Measurements from ENCODE around the gene SCNN1A. TPM values are rescaled to one million over a fixed set of nuclear protein-coding genes. Genes with fewer than 3 reads are reported as not detected.

Gene SCNN1A
- total RNA-seq, 2 experiments from 2014 or later = 2.3 to 3.8 TPM

- CTCF ChIA-PET = no interaction called here
- H3K27me3 Mint-ChIP-seq = no peaks in the 10 kb centered on the region
- no peak for DNase-seq
- H3K9me3 Mint-ChIP-seq = no peaks in the 10 kb centered on the region
- peaks cover 28% of the 10 kb centered on the region for H3K4me1 Mint-ChIP-seq (ENCODE audit: low read depth)
- intact Hi-C loops (cut with micrococcal nuclease) = no loop called here
- ATAC-seq = no peak
- no peaks in the 10 kb centered on the region for H3K36me3 Mint-ChIP-seq (ENCODE audit: low read depth)
- POLR2A ChIA-PET = interaction anchor here (0.7 to 1.3 kb wide), 3 partner anchors 57 to 149 kb away, joined by 3 to 4 read pairs (median 3); no protein-coding TSS in a partner anchor
- H3K27ac Mint-ChIP-seq = no peak overlapping the region
- no peak for TF ChIP-seq CTCF (IDR thresholded peaks at IDR 0.05)
- H3K4me3 Mint-ChIP-seq = no peak overlapping the region
Observed at GRCh38 chr12:6316921-6317692, 58.3 kb downstream of the SCNN1A start.

GRCh38 chr12:6315704-6316597 is 59.4 kb downstream of the SCNN1A start:
- no peaks in the 10 kb centered on the region for H3K27me3 Mint-ChIP-seq
- no peak for ATAC-seq
- H3K4me3 Mint-ChIP-seq = no peak overlapping the region
- ChIA-PET CTCF (interaction anchor here (1.1 to 1.3 kb wide), 2 partner anchors 10 to 24 kb away, joined by 4 read pairs; no protein-coding TSS in a partner anchor), POLR2A (interaction anchor here (1.0 kb wide), 1 partner anchor 106 kb away, joined by 3 read pairs; no protein-coding TSS in a partner anchor)
- H3K4me1 Mint-ChIP-seq (ENCODE audit: low read depth) = peaks cover 24% of the 10 kb centered on the region
- H3K27ac Mint-ChIP-seq = no peak overlapping the region
- intact Hi-C loops (cut with micrococcal nuclease) = no loop called here
- DNase-seq = no peak
- no peak for TF ChIP-seq CTCF (IDR thresholded peaks at IDR 0.05)
- H3K36me3 Mint-ChIP-seq (ENCODE audit: low read depth) = no peaks in the 10 kb centered on the region
- no peaks in the 10 kb centered on the region for H3K9me3 Mint-ChIP-seq

GRCh38 chr12:6315184-6315583 is 60.2 kb downstream of the SCNN1A start:
- intact Hi-C loops (cut with micrococcal nuclease) = no loop called here
- ChIA-PET POLR2A (no interaction called here), CTCF (interaction anchor here (0.7 to 1.3 kb wide), 3 partner anchors 8 to 24 kb away, joined by 3 to 4 read pairs (median 4); no protein-coding TSS in a partner anchor)
- Mint-ChIP-seq H3K36me3 (ENCODE audit: low read depth) (no peaks in the 10 kb centered on the region), H3K27ac (no peak overlapping the region), H3K9me3 (no peaks in the 10 kb centered on the region), H3K4me1 (ENCODE audit: low read depth) (peaks cover 24% of the 10 kb centered on the region), H3K4me3 (no peak overlapping the region), H3K27me3 (no peaks in the 10 kb centered on the region)
- DNase-seq (no peak), ATAC-seq (no peak)
- TF ChIP-seq CTCF (IDR thresholded peaks at IDR 0.05) = no peak

GRCh38 chr12:6314776-6315175 is 60.6 kb downstream of the SCNN1A start:
- H3K9me3 Mint-ChIP-seq = no peaks in the 10 kb centered on the region
- H3K36me3 Mint-ChIP-seq (ENCODE audit: low read depth) = no peaks in the 10 kb centered on the region
- no peak overlapping the region for H3K27ac Mint-ChIP-seq

More at GRCh38 chr12:6314776-6315175, 60.6 kb downstream of the SCNN1A start:
- ChIA-PET POLR2A (no interaction called here), CTCF (interaction anchor here (0.7 to 1.3 kb wide), 3 partner anchors 8 to 25 kb away, joined by 3 to 4 read pairs (median 4); no protein-coding TSS in a partner anchor)
- ATAC-seq = no peak
- DNase-seq = no peak
- Mint-ChIP-seq H3K4me1 (ENCODE audit: low read depth) (peaks cover 24% of the 10 kb centered on the region), H3K4me3 (no peak overlapping the region), H3K27me3 (no peaks in the 10 kb centered on the region)
- TF ChIP-seq CTCF (IDR thresholded peaks at IDR 0.05) = no peak
- intact Hi-C loops (cut with micrococcal nuclease) = no loop called here
